ENCODE results near the gene ARL10.

The ARL10 gene

GRCh38 chr5:176410486-176411180, 45.3 kb downstream of the ARL10 start:
- no peak for DNase-seq (ENCODE audit: low read depth in 2 of 3, low spot score in 1 of 3)

- DNase-seq (ENCODE audit: low read depth in 2 of 3, low spot score in 1 of 3), result no peak
Observed at GRCh38 chr5:176412517-176413254, 47.4 kb downstream of the ARL10 start.

- no peak for DNase-seq (ENCODE audit: low read depth in 2 of 3, low spot score in 1 of 3)
Observed at GRCh38 chr5:176413255-176413565, 47.9 kb downstream of the ARL10 start.

GRCh38 chr5:176413709-176414191, 48.5 kb downstream of the ARL10 start:
- no peak for DNase-seq (ENCODE audit: low read depth in 2 of 3, low spot score in 1 of 3)

GRCh38 chr5:176414704-176415103, 49.4 kb downstream of the ARL10 start:
- DNase-seq (ENCODE audit: low read depth in 2 of 3, low spot score in 1 of 3), result no peak

GRCh38 chr5:176415240-176415951, 50.1 kb downstream of the ARL10 start:
- DNase-seq (ENCODE audit: low read depth in 2 of 3, low spot score in 1 of 3), result no peak

- peak; percentile 77 to 89 (median 82) for DNase-seq (ENCODE audit: low read depth in 2 of 3, low spot score in 1 of 3)
Observed at GRCh38 chr5:176415952-176416924, 51.0 kb downstream of the ARL10 start, which contains the start of gene CLTB. Gene CLTB (minus strand): TSS chr5:176416539. CDS start chr5:176416363, 176 bp downstream.

- DNase-seq (ENCODE audit: low read depth in 2 of 3, low spot score in 1 of 3), result no peak
Observed at GRCh38 chr5:176416965-176417364, 51.7 kb downstream of the ARL10 start.

- DNase-seq (ENCODE audit: low read depth in 2 of 3, low spot score in 1 of 3), result no peak
Observed at GRCh38 chr5:176418251-176418650, 53.0 kb downstream of the ARL10 start.

- DNase-seq (ENCODE audit: low read depth in 2 of 3, low spot score in 1 of 3), result no peak
Observed at GRCh38 chr5:176420086-176420485, 54.8 kb downstream of the ARL10 start.

GRCh38 chr5:176420972-176421544, 55.8 kb downstream of the ARL10 start:
- DNase-seq (ENCODE audit: low read depth in 2 of 3, low spot score in 1 of 3), result no peak

GRCh38 chr5:176424181-176424580, 58.9 kb downstream of the ARL10 start:
- DNase-seq (ENCODE audit: low read depth in 2 of 3, low spot score in 1 of 3), result no peak

- no peak for DNase-seq (ENCODE audit: low read depth in 2 of 3, low spot score in 1 of 3)
Observed at GRCh38 chr5:176425138-176425537, 59.9 kb downstream of the ARL10 start.

- DNase-seq (ENCODE audit: low read depth in 2 of 3, low spot score in 1 of 3), result no peak
Observed at GRCh38 chr5:176425791-176426190, 60.5 kb downstream of the ARL10 start.

- DNase-seq (ENCODE audit: low read depth in 2 of 3, low spot score in 1 of 3), result no peak
Observed at GRCh38 chr5:176426876-176427275, 61.6 kb downstream of the ARL10 start.

GRCh38 chr5:176427971-176428370, 62.7 kb downstream of the ARL10 start:
- DNase-seq (ENCODE audit: low read depth in 2 of 3, low spot score in 1 of 3), result no peak

GRCh38 chr5:176429972-176430371, 64.7 kb downstream of the ARL10 start:
- no peak for DNase-seq (ENCODE audit: low read depth in 2 of 3, low spot score in 1 of 3)

Data from stimulated activated CD4-positive, alpha-beta T cell treated with anti-CD3 and anti-CD28 coated beads, Interleukin-12 subunit alpha, Interleukin-12 subunit beta, amount 100 ng/mL, for 48 hours (primary cell).